Germinal center (tissue), 1 donor: ENCODE measurements around the gene ZBTB5.
"Not testable (repeated sequence)": the region's sequence is repeated elsewhere in the genome, so short reads cannot be mapped to it uniquely, and the experiment has no call there.

Source experiments
- DNase-seq: peaks from one replicate; pipeline ENCODE4 v3.0.0; 2012; ENCODE audit warnings: mixed read lengths, low spot score

Gene ZBTB5

GRCh38 chr9:37406603-37407401, 58.4 kb downstream of the ZBTB5 start:
- no peak for DNase-seq

- no peak for DNase-seq
These were observed 59.4 kb downstream of the ZBTB5 start for GRCh38 chr9:37405764-37406380.

- no peak for DNase-seq
These were observed 59.9 kb downstream of the ZBTB5 start for GRCh38 chr9:37405350-37405749.

DNA sequence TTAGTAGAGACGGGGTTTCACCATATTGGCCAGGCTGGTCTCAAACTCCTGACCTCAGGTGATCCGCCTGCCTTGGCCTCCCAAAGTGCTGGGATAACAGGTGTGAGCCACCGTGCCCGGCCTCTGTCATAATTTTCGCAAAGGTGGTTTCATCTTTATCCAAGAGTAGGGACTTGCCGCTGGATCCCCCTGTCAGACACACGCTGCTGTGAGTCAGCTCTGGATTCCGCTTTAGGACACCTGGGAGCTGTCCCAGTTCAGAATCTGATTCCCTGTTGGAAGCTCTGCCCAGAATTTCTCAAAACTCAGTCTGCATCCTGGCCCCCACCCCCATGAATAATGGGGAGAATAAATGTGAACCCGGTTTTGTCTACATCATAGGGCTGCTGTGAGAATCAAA, 60.7 kb downstream of the ZBTB5 start:
- DNase-seq = no peak

DNA sequence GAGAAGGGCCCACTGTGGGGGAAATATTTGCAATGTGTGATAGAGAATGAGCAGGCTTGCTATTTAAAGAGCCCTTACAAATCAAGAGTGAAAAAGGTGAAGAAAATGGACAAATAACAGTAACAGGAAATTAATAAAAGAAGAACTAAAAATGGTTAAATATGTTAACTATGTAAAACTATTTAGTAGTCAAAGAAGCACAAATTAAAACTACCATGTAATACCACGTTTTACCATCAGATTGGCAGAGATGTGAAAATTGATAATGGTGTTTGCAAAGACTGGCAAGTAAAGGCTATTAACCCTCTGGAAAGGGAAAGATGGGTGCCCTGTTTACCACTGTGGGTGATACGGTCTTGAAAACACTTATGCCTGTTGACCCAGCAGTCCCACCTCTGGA, 65.9 kb downstream of the ZBTB5 start:
- no peak for DNase-seq

DNA sequence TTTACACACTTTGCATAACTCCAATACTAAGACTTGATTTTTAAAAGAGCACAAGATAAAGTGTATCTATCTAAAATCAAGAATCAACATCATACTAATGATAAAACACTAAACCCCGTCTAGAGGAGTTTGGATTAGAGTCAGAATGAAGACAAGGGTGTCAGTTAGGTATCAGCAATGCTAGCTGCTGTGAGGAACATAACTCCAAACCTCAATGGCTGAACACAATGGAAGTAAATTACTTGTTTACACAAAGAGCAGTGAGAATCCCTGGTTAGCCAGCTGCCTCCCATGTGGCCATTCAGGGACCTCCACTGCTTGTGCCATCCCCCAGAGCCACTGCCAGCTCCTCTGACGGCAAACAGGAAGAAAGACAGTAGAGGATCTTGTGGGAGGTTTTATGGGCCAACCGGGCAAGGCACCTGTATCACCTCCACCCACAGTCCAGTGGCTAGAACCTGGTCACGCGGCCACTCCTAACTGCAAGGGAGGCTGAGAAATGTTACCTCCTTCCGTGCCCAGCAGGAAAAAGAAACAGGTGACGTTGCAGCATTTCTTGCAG, 66.7 kb downstream of the ZBTB5 start:
- DNase-seq = no peak

GRCh38 chr9:37397948-37398347, 67.3 kb downstream of the ZBTB5 start:
- DNase-seq = not testable (repeated sequence)

DNA sequence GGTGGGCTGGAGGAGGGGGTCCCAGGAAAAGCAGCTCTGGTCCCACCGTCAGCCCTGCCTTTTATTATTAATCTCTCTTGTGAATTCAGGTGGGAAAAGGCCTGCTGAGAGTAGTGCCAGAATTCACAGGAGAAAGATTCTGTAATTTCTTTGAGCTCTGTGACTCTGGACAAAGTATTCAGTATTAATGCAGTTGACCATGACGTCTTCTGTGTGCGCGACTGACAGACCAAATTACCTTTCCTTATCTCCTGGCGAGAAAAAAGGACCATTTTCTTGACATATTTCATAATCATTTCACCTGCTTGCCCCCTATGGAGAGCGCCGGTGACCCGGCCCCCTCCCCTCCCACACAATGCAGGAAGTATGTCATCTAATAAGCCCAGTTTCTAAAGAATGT, 69.6 kb downstream of the ZBTB5 start:
- DNase-seq = no peak

DNA sequence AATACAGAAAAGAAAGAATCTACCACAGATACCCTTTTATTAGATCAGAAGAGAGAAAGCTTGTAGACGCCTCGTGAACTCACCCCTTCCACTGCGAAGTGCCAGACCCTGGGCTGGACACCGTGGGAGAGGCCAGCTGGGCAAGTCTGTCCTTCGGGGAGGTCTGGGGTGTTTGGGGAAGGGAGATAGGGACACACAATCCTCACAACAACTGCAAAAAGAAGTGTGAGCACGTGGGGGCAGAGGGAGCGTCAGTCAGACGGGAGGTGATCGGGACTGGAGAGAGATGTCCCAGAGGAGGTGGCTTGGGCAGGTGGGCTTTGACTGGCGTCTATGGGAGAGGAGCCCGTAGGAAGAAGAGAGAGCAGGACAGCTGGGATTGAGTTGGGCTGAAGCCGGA, 70.0 kb downstream of the ZBTB5 start:
- no peak for DNase-seq

DNA sequence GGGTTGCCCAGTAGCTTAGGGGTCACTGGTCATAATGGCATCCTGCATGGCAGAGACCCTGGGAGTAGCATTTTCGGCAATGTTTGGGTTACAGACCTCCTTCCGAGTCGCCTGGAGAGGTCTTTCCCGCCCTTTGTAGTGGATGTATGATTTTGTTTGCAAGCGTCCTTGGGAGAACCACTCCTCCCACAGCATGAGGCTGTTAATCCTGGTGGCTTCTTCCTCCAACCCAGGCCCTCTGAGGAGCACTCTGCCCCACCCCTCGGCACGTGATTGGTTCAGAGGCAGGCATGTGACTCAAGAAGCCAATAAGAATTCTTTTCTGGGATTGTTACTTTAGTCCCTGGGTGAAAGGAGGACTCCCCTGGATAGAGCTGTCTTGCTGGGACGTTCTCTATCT, 73.0 kb downstream of the ZBTB5 start:
- DNase-seq = no peak

GRCh38 chr9:37390759-37391158, 74.5 kb downstream of the ZBTB5 start:
- DNase-seq = peak; percentile 73
